Measurements from ENCODE around the gene LDB3.
A peak's percentile ranks its signal among the peaks of the same experiment; 100 is the strongest.

LDB3 gene

DNA sequence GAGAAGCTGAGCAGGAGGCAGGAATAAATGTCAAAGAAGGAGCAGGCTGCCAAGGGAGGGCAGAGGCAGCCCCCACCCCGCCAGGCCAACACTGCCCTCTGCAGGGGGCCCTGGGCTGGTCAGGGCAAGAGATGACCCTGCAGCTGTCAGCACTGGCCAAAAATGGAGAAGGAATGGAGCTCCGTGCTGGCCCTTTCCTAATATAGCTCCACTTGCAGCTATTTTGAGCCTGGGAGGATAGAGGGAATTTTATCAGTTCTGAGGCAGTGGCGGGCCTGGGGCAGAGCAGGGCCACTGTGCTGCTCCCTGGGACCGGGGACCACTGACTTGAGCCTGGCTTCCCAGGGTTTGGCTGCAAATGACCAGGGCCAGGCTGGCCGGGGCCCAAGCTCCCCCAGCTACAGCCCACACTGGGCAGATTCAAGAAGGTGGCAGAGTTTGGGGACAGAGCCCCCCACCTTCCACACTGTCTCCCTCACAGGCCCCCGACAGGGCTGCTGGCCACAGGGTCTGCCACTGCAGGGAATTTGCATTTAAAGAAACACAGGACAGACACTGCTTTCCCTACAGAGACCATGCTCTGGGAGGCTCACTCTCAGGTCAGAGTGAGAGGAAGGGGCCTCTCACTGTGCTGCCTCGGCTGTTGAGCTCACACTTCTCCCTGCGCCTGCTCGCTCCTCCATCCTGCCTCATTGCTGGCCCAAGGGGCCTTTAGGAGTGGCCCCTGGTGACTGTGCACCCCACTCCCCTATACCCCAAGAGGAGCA, 16.2 kb downstream of the LDB3 start:
- Mint-ChIP-seq H3K4me3 (no peak overlapping the region), H3K9me3 (no peaks in the 10 kb centered on the region), H3K36me3 (ENCODE audit: low read depth) (no peaks in the 10 kb centered on the region), H3K27ac (no peak overlapping the region), H3K4me1 (peaks cover 53% of the 10 kb centered on the region), H3K27me3 (ENCODE audit: low read depth, poor library complexity) (peaks cover 9% of the 10 kb centered on the region)
- peak; percentile 67 for DNase-seq
- TF ChIP-seq, protein P1, sequence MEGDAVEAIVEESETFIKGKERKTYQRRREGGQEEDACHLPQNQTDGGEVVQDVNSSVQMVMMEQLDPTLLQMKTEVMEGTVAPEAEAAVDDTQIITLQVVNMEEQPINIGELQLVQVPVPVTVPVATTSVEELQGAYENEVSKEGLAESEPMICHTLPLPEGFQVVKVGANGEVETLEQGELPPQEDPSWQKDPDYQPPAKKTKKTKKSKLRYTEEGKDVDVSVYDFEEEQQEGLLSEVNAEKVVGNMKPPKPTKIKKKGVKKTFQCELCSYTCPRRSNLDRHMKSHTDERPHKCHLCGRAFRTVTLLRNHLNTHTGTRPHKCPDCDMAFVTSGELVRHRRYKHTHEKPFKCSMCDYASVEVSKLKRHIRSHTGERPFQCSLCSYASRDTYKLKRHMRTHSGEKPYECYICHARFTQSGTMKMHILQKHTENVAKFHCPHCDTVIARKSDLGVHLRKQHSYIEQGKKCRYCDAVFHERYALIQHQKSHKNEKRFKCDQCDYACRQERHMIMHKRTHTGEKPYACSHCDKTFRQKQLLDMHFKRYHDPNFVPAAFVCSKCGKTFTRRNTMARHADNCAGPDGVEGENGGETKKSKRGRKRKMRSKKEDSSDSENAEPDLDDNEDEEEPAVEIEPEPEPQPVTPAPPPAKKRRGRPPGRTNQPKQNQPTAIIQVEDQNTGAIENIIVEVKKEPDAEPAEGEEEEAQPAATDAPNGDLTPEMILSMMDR (IDR thresholded peaks at IDR 0.05): peak; percentile 61

DNA sequence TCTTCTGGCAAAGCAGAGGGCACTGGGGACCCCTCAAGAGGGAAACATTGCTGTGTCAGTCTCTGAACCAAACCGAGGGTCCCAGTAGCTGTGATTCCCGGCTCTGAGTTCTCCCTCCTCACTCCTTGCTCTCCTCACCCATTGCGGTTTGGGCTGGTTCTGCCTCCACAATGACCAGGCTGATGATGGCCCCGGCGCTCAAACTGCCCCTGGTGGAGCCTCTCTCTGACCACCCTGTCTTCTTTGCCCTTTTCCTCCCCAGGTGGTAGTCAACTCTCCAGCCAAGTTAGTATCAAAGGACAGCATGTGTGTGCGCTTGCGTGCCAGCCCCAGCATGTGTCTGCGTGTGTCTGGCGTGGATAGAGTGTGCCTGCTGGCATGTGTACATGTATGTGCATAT, 17.1 kb downstream of the LDB3 start:
- peaks cover 55% of the 10 kb centered on the region for H3K4me1 Mint-ChIP-seq

DNA sequence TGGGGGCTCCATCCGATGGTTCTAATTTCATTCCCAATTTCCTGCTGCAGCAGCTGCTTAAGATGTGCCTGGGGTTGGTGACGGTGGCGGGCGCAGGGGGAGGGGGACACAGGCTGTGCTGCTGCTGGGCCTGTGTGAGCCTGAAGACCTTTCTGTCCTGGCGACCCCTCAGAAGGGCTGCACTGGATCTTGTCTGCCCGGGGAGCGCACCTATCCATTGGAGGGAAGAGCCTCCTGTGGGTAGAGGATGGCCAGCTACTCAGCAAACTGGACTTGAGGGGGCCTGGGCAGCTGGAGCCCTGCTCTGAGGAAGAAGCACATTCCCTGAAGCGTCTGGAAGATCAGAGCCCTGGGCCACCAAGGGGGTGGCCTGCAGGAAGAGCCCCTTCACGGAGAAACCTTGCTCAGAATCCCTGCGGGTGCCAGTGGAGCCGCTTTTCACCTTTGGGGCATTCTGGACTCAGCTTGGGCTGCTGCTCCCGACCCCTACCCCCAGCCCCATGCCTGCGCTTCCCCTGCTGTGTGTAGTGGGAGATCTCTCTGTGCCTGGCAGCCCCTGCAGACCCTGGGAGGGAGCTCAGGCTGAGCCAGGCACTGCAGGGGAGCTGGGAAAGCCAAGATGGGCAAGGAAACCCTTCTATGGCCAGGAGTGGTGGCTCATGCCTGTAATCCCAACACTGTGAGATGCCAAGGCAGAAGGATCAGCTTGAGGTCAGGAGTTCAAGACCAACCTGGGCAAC, 17.8 kb downstream of the LDB3 start:
- TF ChIP-seq, protein P1 (IDR thresholded peaks at IDR 0.05): no peak
- peaks cover 13% of the 10 kb centered on the region for H3K27me3 Mint-ChIP-seq (ENCODE audit: low read depth, poor library complexity)
- H3K9me3 Mint-ChIP-seq: no peaks in the 10 kb centered on the region
- no peak for DNase-seq
- H3K36me3 Mint-ChIP-seq (ENCODE audit: low read depth): no peaks in the 10 kb centered on the region
- peaks cover 55% of the 10 kb centered on the region for H3K4me1 Mint-ChIP-seq
- no peak overlapping the region for H3K27ac Mint-ChIP-seq
- H3K4me3 Mint-ChIP-seq: no peak overlapping the region

More for the DNA sequence above, 17.1 kb downstream of the LDB3 start:
- H3K4me3 Mint-ChIP-seq: no peak overlapping the region
- no peaks in the 10 kb centered on the region for H3K36me3 Mint-ChIP-seq (ENCODE audit: low read depth)
- no peak overlapping the region for H3K27ac Mint-ChIP-seq
- TF ChIP-seq, protein P1 (IDR thresholded peaks at IDR 0.05): no peak
- no peaks in the 10 kb centered on the region for H3K9me3 Mint-ChIP-seq
- peaks cover 13% of the 10 kb centered on the region for H3K27me3 Mint-ChIP-seq (ENCODE audit: low read depth, poor library complexity)
- DNase-seq: no peak

DNA sequence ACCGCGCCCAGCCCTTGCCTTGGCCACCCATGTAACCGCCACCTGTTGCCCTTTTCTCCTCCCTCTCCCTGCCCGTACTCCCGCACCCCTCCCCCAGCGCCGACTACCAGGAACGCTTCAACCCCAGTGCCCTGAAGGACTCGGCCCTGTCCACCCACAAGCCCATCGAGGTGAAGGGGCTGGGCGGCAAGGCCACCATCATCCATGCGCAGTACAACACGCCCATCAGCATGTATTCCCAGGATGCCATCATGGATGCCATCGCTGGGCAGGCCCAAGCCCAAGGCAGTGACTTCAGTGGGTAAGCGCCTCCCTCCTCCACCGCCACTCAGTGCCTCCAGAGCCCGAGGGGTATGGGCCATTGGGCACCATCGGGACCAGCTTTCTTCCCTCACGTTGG, 18.7 kb downstream of the LDB3 start:
- no peaks in the 10 kb centered on the region for H3K9me3 Mint-ChIP-seq
- no peak for DNase-seq
- peaks cover 15% of the 10 kb centered on the region for H3K27me3 Mint-ChIP-seq (ENCODE audit: low read depth, poor library complexity)
- TF ChIP-seq, protein P1 (IDR thresholded peaks at IDR 0.05): no peak
- no peak overlapping the region for H3K4me3 Mint-ChIP-seq
- no peak overlapping the region for H3K27ac Mint-ChIP-seq
- peaks cover 53% of the 10 kb centered on the region for H3K4me1 Mint-ChIP-seq
- H3K36me3 Mint-ChIP-seq (ENCODE audit: low read depth): no peaks in the 10 kb centered on the region

DNA sequence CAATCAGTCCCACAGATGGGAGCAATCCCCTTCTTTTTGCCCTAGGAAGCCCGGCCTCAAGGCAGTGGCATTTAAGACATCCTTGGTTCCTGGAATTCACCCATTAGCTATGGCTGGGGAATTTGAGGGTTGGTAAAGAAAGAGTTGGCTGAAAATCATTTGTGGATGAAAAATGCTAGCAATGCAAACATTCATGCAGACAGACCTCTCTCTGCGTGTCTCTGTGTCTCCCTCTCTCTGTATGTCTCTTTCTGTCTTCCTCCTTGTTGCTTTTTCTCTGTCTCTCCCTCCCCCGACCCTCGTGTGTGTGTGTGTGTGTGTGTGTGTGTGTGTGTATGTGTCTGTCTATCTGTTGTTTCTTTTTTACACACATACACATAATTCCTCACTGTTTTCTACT, 19.4 kb downstream of the LDB3 start:
- Mint-ChIP-seq H3K27ac (no peak overlapping the region), H3K4me3 (no peak overlapping the region), H3K36me3 (ENCODE audit: low read depth) (no peaks in the 10 kb centered on the region), H3K9me3 (no peaks in the 10 kb centered on the region), H3K4me1 (peaks cover 50% of the 10 kb centered on the region), H3K27me3 (ENCODE audit: low read depth, poor library complexity) (peaks cover 13% of the 10 kb centered on the region)
- no peak for DNase-seq
- TF ChIP-seq, protein P1 (IDR thresholded peaks at IDR 0.05): no peak

Measured in nephron progenitor cell (in vitro differentiated cells).